Mesenchymal stem cell (in vitro differentiated cells and primary cell): Measurements from ENCODE around the gene AVEN.

ENCODE experiments used
- DNase-seq: peaks from one replicate; pipeline ENCODE4 v3.0.0-alpha.2; 2013
- H2AFZ ChIP-seq: one replicate; pipeline ENCODE4 v1.6.1; 2013; ENCODE audit warnings: low read depth, mild to moderate bottlenecking, control low read depth, inconsistent platforms, low read length, moderate library complexity
- H2AK5ac ChIP-seq: 2 replicates; pipeline ENCODE4 v1.6.1; 2013; ENCODE audit warnings: low read length, moderate library complexity, mild to moderate bottlenecking, inconsistent platforms; ENCODE audit not compliant: severe bottlenecking
- H2BK120ac ChIP-seq: one replicate; pipeline ENCODE4 v1.6.1; 2013; ENCODE audit warnings: low read depth, mild to moderate bottlenecking, inconsistent platforms, low read length, moderate library complexity
- H2BK12ac ChIP-seq, 2 experiments: one replicate each; pipeline ENCODE4 v1.6.1; 2013; ENCODE audit warnings: inconsistent platforms in 2 of 2, low read length in 2 of 2, mild to moderate bottlenecking in 2 of 2, moderate library complexity in 2 of 2, control low read depth in 1 of 2
- H2BK15ac ChIP-seq: one replicate; pipeline ENCODE4 v1.6.1; 2013; ENCODE audit warnings: mild to moderate bottlenecking, low read depth, inconsistent platforms; ENCODE audit not compliant: poor library complexity, severe bottlenecking
- H2BK5ac ChIP-seq: 2 replicates; pipeline ENCODE4 v1.6.1; 2013; ENCODE audit warnings: low read depth, mild to moderate bottlenecking, low read length, control low read depth, inconsistent platforms; ENCODE audit not compliant: poor library complexity, severe bottlenecking
- H3K14ac ChIP-seq, 2 experiments: one replicate each; pipeline ENCODE4 v1.6.1; 2013; ENCODE audit warnings: inconsistent platforms in 2 of 2, low read length in 2 of 2, control low read depth in 1 of 2, mild to moderate bottlenecking in 1 of 2, moderate library complexity in 1 of 2
- H3K18ac ChIP-seq, 2 experiments: one replicate each; pipeline ENCODE4 v1.6.1; 2013; ENCODE audit warnings: inconsistent platforms in 2 of 2, low read length in 2 of 2, control low read depth in 1 of 2, low read depth in 1 of 2, mild to moderate bottlenecking in 1 of 2
- H3K23ac ChIP-seq, 2 experiments: one replicate each; pipeline ENCODE4 v1.6.1; 2013; ENCODE audit warnings: inconsistent platforms in 2 of 2, low read length in 2 of 2, mild to moderate bottlenecking in 2 of 2, moderate library complexity in 2 of 2, control low read depth in 1 of 2
- H3K27ac ChIP-seq: 2 replicates; pipeline ENCODE4 v1.5.1; 2013; ENCODE audit warnings: mild to moderate bottlenecking, moderate library complexity, low read length, control low read depth, inconsistent platforms; ENCODE audit not compliant: poor library complexity, severe bottlenecking
- H3K27me3 ChIP-seq, 2 experiments: 2 replicates each; pipeline versions ENCODE4 v1.6.1 to v1.7.0; 2013; ENCODE audit warnings: low read length in 2 of 2, mild to moderate bottlenecking in 2 of 2, moderate library complexity in 2 of 2, control low read depth in 1 of 2, inconsistent platforms in 1 of 2; ENCODE audit not compliant: control insufficient read depth in 1 of 2, insufficient read depth in 1 of 2
- H3K36me3 ChIP-seq, 2 experiments: 2 replicates each; pipeline versions ENCODE4 v1.6.1 to v1.7.0; 2013; ENCODE audit warnings: low read length in 2 of 2, control low read depth in 1 of 2, inconsistent platforms in 1 of 2, low read depth in 1 of 2, mild to moderate bottlenecking in 1 of 2; ENCODE audit not compliant: insufficient read depth in 2 of 2, control insufficient read depth in 1 of 2
- H3K4ac ChIP-seq, 2 experiments: one replicate each; pipeline ENCODE4 v1.6.1; 2013; ENCODE audit warnings: inconsistent platforms in 2 of 2, low read length in 2 of 2, mild to moderate bottlenecking in 2 of 2, moderate library complexity in 2 of 2, control low read depth in 1 of 2, low read depth in 1 of 2
- H3K4me1 ChIP-seq: 2 replicates; pipeline ENCODE4 v1.6.1; 2013; ENCODE audit warnings: low read depth, low read length, control low read depth; ENCODE audit not compliant: control insufficient read depth, insufficient read depth
- H3K4me2 ChIP-seq: 2 replicates; pipeline ENCODE4 v1.6.1; 2013; ENCODE audit warnings: low read length, mild to moderate bottlenecking, inconsistent platforms; ENCODE audit not compliant: poor library complexity, severe bottlenecking
- H3K4me3 ChIP-seq, 2 experiments: 2 replicates each; pipeline versions ENCODE4 v1.5.1 to v1.7.0; 2013; ENCODE audit warnings: low read length in 2 of 2, mild to moderate bottlenecking in 2 of 2, control low read depth in 1 of 2, low read depth in 1 of 2; ENCODE audit not compliant: insufficient read depth in 1 of 2
- H3K79me1 ChIP-seq: replicated peaks from 2 replicates; pipeline ENCODE4 v1.6.1; 2013; ENCODE audit warnings: mild to moderate bottlenecking, control low read depth, low read length, inconsistent platforms; ENCODE audit not compliant: poor library complexity, severe bottlenecking
- H3K9ac ChIP-seq: 2 replicates; pipeline ENCODE4 v1.7.0; 2013; ENCODE audit warnings: mild to moderate bottlenecking, low read length, moderate library complexity
- H3K9me3 ChIP-seq: 2 replicates; pipeline ENCODE4 v1.7.0; 2013; ENCODE audit warnings: mild to moderate bottlenecking, low read length; ENCODE audit not compliant: control insufficient read depth
- H4K8ac ChIP-seq: one replicate; pipeline ENCODE4 v1.6.1; 2013; ENCODE audit warnings: inconsistent platforms, mild to moderate bottlenecking, low read length, moderate library complexity
- H4K91ac ChIP-seq: one replicate; pipeline ENCODE4 v1.6.1; 2013; ENCODE audit warnings: mild to moderate bottlenecking, low read length, inconsistent platforms
- WGBS: methylation state at CpG from one replicate; pipeline ENCODE4 v1.1.7; 2013; ENCODE audit warnings: mixed read lengths; 5-methylcytosine and 5-hydroxymethylcytosine counted together

Gene AVEN

DNA sequence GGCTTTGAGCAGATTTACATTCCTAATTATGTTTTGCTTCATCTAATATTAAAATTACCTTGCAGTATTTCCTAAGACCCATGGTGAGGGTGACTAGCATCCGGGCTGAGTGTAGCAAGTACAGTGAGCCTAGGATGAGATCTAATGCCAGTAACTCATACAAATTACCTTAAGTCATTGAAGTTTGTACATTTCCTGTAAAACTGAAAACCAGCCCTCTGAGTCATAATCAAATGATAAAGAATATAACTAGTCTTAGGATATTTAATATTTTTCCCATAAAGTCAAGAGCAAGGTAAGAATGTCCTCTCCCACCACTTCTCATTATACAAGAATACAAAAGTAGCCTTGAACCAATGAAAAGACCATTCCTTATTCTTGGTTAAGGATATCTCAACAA is 125.5 kb downstream of the AVEN start:
- no peak overlapping the region for H3K9ac ChIP-seq
- no peaks in the 10 kb centered on the region for H3K27me3 ChIP-seq
- no peak overlapping the region for H3K4me2 ChIP-seq
- H4K91ac ChIP-seq: no peak overlapping the region
- H3K79me1 ChIP-seq: peaks cover 28% of the 10 kb centered on the region
- no peak overlapping the region for H2AFZ ChIP-seq
- no peak overlapping the region for H3K4me3 ChIP-seq
- H2BK120ac ChIP-seq: no peak overlapping the region
- H2AK5ac ChIP-seq: no peak overlapping the region
- H4K8ac ChIP-seq: no peak overlapping the region
- no peaks in the 10 kb centered on the region for H3K36me3 ChIP-seq
- H2BK12ac ChIP-seq: no peak overlapping the region
- WGBS: no CpG with 5 or more reads among the region's 1 CpG
- no peak overlapping the region for H2BK15ac ChIP-seq
- no peak overlapping the region for H3K27ac ChIP-seq
- no peak overlapping the region for H3K18ac ChIP-seq
- no peak overlapping the region for H3K23ac ChIP-seq
- H3K9me3 ChIP-seq: no peaks in the 10 kb centered on the region
- H2BK5ac ChIP-seq: no peak overlapping the region
- no peak overlapping the region for H3K4ac ChIP-seq
- H3K4me1 ChIP-seq: peaks cover 12% of the 10 kb centered on the region
- no peak for DNase-seq
- no peak overlapping the region for H3K14ac ChIP-seq

DNA sequence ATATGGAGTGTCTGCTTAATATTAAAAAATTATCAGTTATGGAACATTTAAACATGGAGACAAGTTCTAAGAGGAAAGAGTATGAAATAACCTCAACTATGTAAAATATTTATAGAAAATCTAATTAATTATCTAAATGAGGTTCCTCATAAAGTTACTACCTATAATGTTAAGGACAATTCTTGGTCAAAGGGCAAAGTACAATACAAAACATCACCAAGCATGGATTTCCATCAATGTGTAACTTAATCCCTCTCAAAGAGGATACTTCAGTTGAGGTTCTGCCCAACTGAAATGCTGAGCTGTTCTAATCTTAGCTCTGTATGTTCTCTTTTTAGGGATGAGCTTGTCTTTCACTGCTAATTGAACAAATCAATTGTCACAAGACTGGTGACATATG is 126.7 kb downstream of the AVEN start:
- Histone ChIP-seq H4K8ac (no peak overlapping the region), H3K27me3 (no peaks in the 10 kb centered on the region), H2AK5ac (no peak overlapping the region), H2AFZ (no peak overlapping the region), H2BK120ac (no peak overlapping the region), H3K9me3 (no peaks in the 10 kb centered on the region), H3K4me3 (no peak overlapping the region), H3K9ac (no peak overlapping the region), H3K4me1 (peaks cover 12% of the 10 kb centered on the region), H3K4me2 (no peak overlapping the region), H3K79me1 (peaks cover 26% of the 10 kb centered on the region), H3K36me3 (no peaks in the 10 kb centered on the region), H2BK15ac (no peak overlapping the region), H3K27ac (no peak overlapping the region), H2BK5ac (no peak overlapping the region), H2BK12ac (no peak overlapping the region), H3K18ac (no peak overlapping the region), H3K23ac (no peak overlapping the region), H3K4ac (no peak overlapping the region), H3K14ac (no peak overlapping the region), H4K91ac (no peak overlapping the region)
- no peak for DNase-seq

DNA sequence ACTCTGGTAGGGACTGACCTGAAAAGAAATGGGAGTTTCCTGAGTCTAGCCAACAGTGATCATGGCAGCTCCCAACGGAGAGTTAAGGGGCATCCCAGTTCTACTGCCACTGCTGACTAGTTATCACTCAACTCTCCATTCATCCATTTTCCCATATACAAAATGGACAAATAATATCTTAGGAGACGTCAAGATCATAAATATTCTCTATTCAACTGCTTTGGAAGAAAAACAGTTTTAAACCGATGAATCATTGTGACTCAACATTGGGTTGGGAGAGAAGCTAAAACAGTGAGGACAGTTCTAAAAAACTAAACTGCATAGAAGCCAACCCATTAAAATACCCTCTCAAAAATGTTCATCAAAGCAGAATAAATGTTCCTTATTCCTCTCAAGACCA is 128.3 kb downstream of the AVEN start:
- Histone ChIP-seq H3K9me3 (no peaks in the 10 kb centered on the region), H2BK120ac (no peak overlapping the region), H2BK5ac (no peak overlapping the region), H3K4ac (no peak overlapping the region), H3K4me3 (no peak overlapping the region), H2AFZ (no peak overlapping the region), H3K4me1 (peaks cover 8% of the 10 kb centered on the region), H3K27me3 (no peaks in the 10 kb centered on the region), H3K18ac (no peak overlapping the region), H4K91ac (no peak overlapping the region), H3K36me3 (no peaks in the 10 kb centered on the region), H3K23ac (no peak overlapping the region), H2AK5ac (no peak overlapping the region), H3K9ac (peak overlapping the region; percentile 9), H2BK12ac (no peak overlapping the region), H3K14ac (no peak overlapping the region), H3K79me1 (peaks cover 19% of the 10 kb centered on the region), H2BK15ac (no peak overlapping the region), H4K8ac (no peak overlapping the region), H3K27ac (no peak overlapping the region), H3K4me2 (no peak overlapping the region)
- WGBS: 58% methylated on average over 3 of the region's 3 CpGs
- DNase-seq: peak; percentile 18

- no peaks in the 10 kb centered on the region for H3K27me3 ChIP-seq
- H3K36me3 ChIP-seq: no peaks in the 10 kb centered on the region
- no peak overlapping the region for H2BK15ac ChIP-seq
- H2BK12ac ChIP-seq: no peak overlapping the region
- H4K8ac ChIP-seq: no peak overlapping the region
- no peak overlapping the region for H2AFZ ChIP-seq
- 100% methylated on average over 3 of the region's 3 CpGs for WGBS
- no peak for DNase-seq
- no peak overlapping the region for H3K14ac ChIP-seq
- no peak overlapping the region for H3K4me3 ChIP-seq
- no peaks in the 10 kb centered on the region for H3K9me3 ChIP-seq
- peaks cover 5% of the 10 kb centered on the region for H3K4me1 ChIP-seq
- no peak overlapping the region for H2BK120ac ChIP-seq
- no peak overlapping the region for H3K18ac ChIP-seq
- H3K23ac ChIP-seq: no peak overlapping the region
- H3K4ac ChIP-seq: no peak overlapping the region
- peaks cover 16% of the 10 kb centered on the region for H3K79me1 ChIP-seq
- H4K91ac ChIP-seq: no peak overlapping the region
- H3K9ac ChIP-seq: peak overlapping the region; percentile 53
- H2BK5ac ChIP-seq: no peak overlapping the region
- H3K27ac ChIP-seq: no peak overlapping the region
- no peak overlapping the region for H2AK5ac ChIP-seq
- H3K4me2 ChIP-seq: no peak overlapping the region
Measured at GRCh38 chr15:33908406-33908805, 130.6 kb downstream of the AVEN start.
